Immature natural killer cell (primary cell): ENCODE data around the gene EPN2. TPM values are rescaled to one million over a fixed set of nuclear protein-coding genes. Genes with fewer than 3 reads are reported as not detected.
"Not testable (repeated sequence)": the region's sequence is repeated elsewhere in the genome, so short reads cannot be mapped to it uniquely, and the experiment has no call there.

ENCODE experiments used
- DNase-seq, 3 donors: peaks; one replicate each; pipeline ENCODE4 v3.0.0; 2022; ENCODE audit warnings: mixed read lengths in 1 of 3
- H3K27ac Mint-ChIP-seq, 6 donors: one replicate each; pipeline ENCODE4 v1.8.0; 2020; ENCODE audit warnings: mixed read lengths in 6 of 6, mild to moderate bottlenecking in 5 of 6, inconsistent platforms in 4 of 6, moderate library complexity in 3 of 6
- H3K27me3 Mint-ChIP-seq, 3 donors: one replicate each; pipeline ENCODE4 v1.8.0; 2020 to 2021; ENCODE audit warnings: low read depth in 3 of 3, mild to moderate bottlenecking in 3 of 3, mixed read lengths in 3 of 3, moderate library complexity in 3 of 3, inconsistent platforms in 1 of 3
- H3K36me3 Mint-ChIP-seq, 3 donors: one replicate each; pipeline ENCODE4 v1.8.0; 2020; ENCODE audit warnings: mixed read lengths in 3 of 3, inconsistent platforms in 2 of 3, mild to moderate bottlenecking in 2 of 3
- H3K4me1 Mint-ChIP-seq, 2 donors: one replicate each; pipeline ENCODE4 v1.8.0; 2020; ENCODE audit warnings: inconsistent platforms in 2 of 2, mild to moderate bottlenecking in 2 of 2, mixed read lengths in 2 of 2, moderate library complexity in 1 of 2
- H3K4me3 Mint-ChIP-seq, 5 donors: one replicate each; pipeline ENCODE4 v1.8.0; 2020; ENCODE audit warnings: mild to moderate bottlenecking in 5 of 5, mixed read lengths in 5 of 5, inconsistent platforms in 3 of 5, moderate library complexity in 3 of 5
- H3K9me3 Mint-ChIP-seq, 6 donors: one replicate each; pipeline ENCODE4 v1.8.0; 2020; ENCODE audit warnings: mild to moderate bottlenecking in 6 of 6, mixed read lengths in 6 of 6, inconsistent platforms in 4 of 6, moderate library complexity in 3 of 6
- polyA plus RNA-seq, 3 donors: library from polyadenylated mRNA; unstranded; fragments of 300-500 nt; fragmentation: Illumina TruSeq; gene quantifications; one replicate each; pipeline ENCODE4 v1.2.3, GENCODE V29; 2021

Gene EPN2
- polyA plus RNA-seq, 3 donors from 2014 or later = 0.84 to 8.1 TPM; not detected in 1

- not testable (repeated sequence) for H3K9me3 Mint-ChIP-seq, H3K36me3 Mint-ChIP-seq, H3K27me3 Mint-ChIP-seq, H3K4me1 Mint-ChIP-seq, DNase-seq, H3K27ac Mint-ChIP-seq, H3K4me3 Mint-ChIP-seq
Observed at GRCh38 chr17:19226610-19227588, 10.3 kb upstream of the EPN2 start.

GRCh38 chr17:19234676-19235075, 2.5 kb upstream of the EPN2 start:
- DNase-seq, H3K27ac Mint-ChIP-seq, H3K4me3 Mint-ChIP-seq, H3K36me3 Mint-ChIP-seq, H3K9me3 Mint-ChIP-seq, H3K27me3 Mint-ChIP-seq, H3K4me1 Mint-ChIP-seq: not testable (repeated sequence)

DNA sequence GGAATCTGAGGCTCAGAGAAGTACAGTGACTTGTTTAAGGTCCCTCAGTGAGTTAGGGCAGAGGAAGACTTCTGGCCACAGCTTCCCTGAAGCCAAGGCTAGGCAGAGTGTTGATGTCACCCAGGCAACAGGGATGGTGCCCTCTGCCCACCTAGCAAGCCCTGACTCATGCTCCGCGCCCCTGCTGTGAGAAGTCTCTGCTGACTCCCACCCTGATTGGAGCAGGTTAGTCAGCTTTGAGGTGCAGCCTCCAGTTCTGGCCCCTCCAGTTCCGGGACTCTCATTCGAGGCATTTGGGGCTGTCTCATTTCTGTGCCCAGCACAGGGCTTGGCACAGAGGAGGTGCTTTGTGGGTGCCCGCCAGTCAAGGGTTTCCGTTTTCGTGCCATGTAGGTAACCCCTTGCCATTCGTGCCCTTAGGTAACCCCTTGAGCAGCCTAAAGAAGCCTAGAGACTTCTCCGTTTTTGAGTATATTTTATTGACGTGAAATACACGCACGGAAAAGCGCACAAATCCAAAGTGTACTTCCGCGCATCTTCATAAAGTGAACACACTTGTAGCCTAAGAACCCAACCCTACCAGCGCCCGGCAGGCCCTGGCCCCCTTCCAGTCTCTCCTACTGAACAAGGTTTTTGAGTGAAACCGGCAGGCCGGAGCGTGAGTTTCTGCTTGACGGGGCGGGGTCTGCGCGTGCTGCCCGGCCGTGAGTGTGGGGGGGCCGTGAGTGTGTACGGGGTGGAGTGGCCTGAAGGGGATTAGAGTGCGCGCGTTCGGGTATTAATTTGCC, 621 bp upstream of the EPN2 start:
- H3K27me3 Mint-ChIP-seq = peaks cover 4 to 11% (median 5%) of the 10 kb centered on the region in 3 donors
- H3K4me3 Mint-ChIP-seq, H3K4me1 Mint-ChIP-seq, H3K36me3 Mint-ChIP-seq, H3K27ac Mint-ChIP-seq, H3K9me3 Mint-ChIP-seq, DNase-seq: not testable (repeated sequence)

DNA sequence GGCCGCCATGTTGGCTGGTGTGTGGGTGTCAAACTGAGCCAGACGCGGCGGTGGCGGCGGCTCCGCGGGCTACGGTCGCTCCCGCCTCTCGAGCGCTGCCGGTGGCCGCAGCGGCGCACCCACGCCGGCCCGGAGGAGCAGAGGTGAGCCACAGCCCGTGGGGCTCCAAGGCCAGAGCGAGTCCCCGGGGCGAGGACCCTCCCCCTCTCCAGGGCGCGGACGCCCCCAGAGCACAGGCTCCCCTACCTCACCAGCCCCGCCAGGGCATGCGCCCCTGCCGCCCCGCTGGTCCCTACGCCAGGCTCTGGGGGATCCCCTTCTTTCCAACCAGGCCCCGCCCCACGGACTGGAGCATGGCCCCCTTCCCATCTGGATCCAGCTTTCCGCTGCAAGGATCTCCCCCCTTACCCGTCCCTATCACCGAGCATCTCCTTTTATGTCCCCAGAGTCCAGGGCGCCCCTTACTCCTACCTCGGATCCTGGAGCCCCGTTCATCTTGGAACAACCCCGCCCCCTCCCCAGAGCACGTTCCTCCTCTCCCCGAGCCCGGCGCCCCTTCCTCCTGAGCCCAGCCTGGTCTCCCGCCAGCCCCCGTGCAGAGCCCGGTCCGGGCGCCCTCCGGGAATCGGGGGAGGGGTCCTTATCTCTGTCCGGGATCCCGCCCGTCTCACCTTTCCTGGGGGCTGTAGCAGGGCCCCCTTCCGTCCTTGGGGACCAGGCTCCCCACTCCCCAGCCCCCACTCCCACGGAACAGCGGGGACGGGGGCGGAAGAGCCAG, 412 bp downstream of the EPN2 start:
- DNase-seq = peak; percentile 52 to 56 (median 56)
- Mint-ChIP-seq H3K27me3 (peaks cover 4 to 11% (median 5%) of the 10 kb centered on the region in 3 donors), H3K27ac (peak overlapping the region in 1 of 6 donors; percentile 73), H3K36me3 (peaks cover 0 to 3% (median 0%) of the 10 kb centered on the region in 3 donors), H3K9me3 (no peaks in the 10 kb centered on the region), H3K4me3 (peak overlapping the region; percentile 75 to 86 (median 85)), H3K4me1 (peaks cover 5% of the 10 kb centered on the region in 2 donors)

DNA sequence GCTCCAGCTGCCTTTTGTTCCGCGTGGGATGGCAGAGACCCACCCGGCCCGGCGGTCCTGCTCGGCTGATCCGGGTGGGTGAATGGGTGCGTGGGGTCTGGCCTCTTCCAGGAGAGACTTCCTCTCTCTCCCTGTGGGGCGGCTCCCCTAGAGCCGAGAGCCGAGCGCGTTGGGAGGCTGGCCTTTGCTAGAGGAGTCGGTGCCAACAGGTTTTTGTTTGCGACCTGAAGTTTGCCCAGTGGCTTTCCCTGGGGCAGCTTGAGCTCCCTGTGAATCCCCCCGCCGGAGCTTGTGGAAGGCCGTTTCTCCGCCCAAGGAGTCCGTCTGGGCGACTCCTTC, 970 bp downstream of the EPN2 start:
- peak overlapping the region in 1 of 6 donors; percentile 26 for H3K27ac Mint-ChIP-seq
- H3K27me3 Mint-ChIP-seq = peaks cover 4 to 11% (median 5%) of the 10 kb centered on the region in 3 donors
- H3K9me3 Mint-ChIP-seq = no peaks in the 10 kb centered on the region
- H3K4me3 Mint-ChIP-seq = peak overlapping the region; percentile 74 to 85 (median 77)
- peaks cover 5% of the 10 kb centered on the region in 2 donors for H3K4me1 Mint-ChIP-seq
- H3K36me3 Mint-ChIP-seq = peaks cover 0 to 3% (median 0%) of the 10 kb centered on the region in 3 donors
- no peak for DNase-seq

DNA sequence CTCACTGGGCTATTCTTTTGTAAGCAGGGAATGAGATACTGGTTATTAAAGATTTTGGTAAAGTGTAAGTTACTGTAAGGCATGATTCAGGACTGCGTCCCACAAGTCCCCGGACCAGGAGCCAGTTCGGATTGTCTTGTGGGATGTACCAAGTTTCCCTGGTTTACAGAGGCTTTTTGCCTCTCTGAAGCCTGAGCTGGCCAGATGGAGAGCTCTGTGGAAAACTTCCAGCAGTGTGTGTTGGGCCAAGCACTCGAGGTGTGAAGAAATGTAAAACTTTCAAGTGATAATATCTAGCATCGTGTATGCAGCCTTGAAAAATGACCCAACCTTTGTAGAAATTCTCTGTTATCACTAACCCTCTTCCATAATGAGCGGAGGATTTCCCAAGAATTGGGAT, 2.4 kb downstream of the EPN2 start:
- H3K36me3 Mint-ChIP-seq = peaks cover 0 to 3% (median 0%) of the 10 kb centered on the region in 3 donors
- peaks cover 4 to 11% (median 5%) of the 10 kb centered on the region in 3 donors for H3K27me3 Mint-ChIP-seq
- H3K4me3 Mint-ChIP-seq = peak overlapping the region in 1 of 5 donors; percentile 50
- no peaks in the 10 kb centered on the region for H3K9me3 Mint-ChIP-seq
- H3K4me1 Mint-ChIP-seq = peaks cover 5% of the 10 kb centered on the region in 2 donors
- H3K27ac Mint-ChIP-seq = no peak overlapping the region
- DNase-seq = no peak

- Mint-ChIP-seq H3K36me3 (peaks cover 0 to 3% (median 0%) of the 10 kb centered on the region in 3 donors), H3K4me1 (peaks cover 5% of the 10 kb centered on the region in 2 donors), H3K27me3 (peaks cover 3 to 11% (median 7%) of the 10 kb centered on the region in 3 donors), H3K9me3 (no peaks in the 10 kb centered on the region), H3K4me3 (no peak overlapping the region), H3K27ac (no peak overlapping the region)
- no peak for DNase-seq
Observed at GRCh38 chr17:19242323-19242722, 5.2 kb downstream of the EPN2 start.

DNA sequence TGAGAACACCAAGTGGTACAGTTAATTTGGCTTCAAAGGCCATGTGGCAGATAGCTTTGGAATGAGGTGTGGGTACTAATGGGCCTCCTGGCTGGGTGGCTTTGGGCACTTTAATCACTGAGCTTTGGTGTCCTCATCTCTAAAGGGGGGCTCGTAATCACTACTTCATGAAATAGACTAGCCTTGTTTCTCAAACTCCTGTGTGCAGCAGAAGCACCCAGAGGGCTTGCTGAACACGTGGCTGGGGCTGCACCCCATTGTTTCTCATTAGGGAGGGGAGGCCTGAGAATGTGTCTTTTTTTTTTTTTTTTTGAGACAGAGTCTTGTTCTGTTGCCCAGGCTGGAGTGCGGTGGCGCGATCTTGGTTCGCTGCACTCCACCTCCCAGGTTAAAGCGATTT, 5.8 kb downstream of the EPN2 start:
- no peak for DNase-seq
- Mint-ChIP-seq H3K9me3 (no peaks in the 10 kb centered on the region), H3K4me1 (peaks cover 5% of the 10 kb centered on the region in 2 donors), H3K27ac (no peak overlapping the region), H3K4me3 (no peak overlapping the region), H3K27me3 (peaks cover 3 to 11% (median 7%) of the 10 kb centered on the region in 3 donors), H3K36me3 (peaks cover 0 to 3% (median 0%) of the 10 kb centered on the region in 3 donors)

GRCh38 chr17:19243838-19244237, 6.7 kb downstream of the EPN2 start:
- DNase-seq = no peak
- Mint-ChIP-seq H3K27ac (no peak overlapping the region), H3K9me3 (no peaks in the 10 kb centered on the region), H3K27me3 (peaks cover 0 to 10% (median 7%) of the 10 kb centered on the region in 3 donors), H3K4me1 (no peaks in the 10 kb centered on the region), H3K4me3 (no peak overlapping the region), H3K36me3 (peaks cover 0 to 3% (median 0%) of the 10 kb centered on the region in 3 donors)

DNA sequence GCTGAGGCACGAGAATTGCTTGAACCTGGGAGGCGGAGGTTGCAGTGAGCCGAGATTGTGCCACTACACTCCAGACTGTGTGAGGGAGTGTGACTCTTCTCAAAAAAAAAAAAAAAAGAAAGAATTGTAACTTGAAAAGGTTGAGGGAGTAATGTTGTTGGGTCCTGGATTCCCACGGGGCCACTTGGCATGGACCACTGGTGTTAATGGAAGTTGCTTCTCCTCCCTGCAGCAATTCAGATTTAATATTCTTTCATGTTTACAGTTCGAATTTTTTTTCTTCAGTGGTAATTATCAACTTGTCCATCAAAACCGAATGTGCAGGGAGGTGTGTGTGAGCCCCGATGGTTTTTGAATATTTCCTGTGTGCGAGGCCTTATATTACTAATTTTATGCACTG, 7.2 kb downstream of the EPN2 start:
- peaks cover 0 to 10% (median 7%) of the 10 kb centered on the region in 3 donors for H3K27me3 Mint-ChIP-seq

GRCh38 chr17:19244781-19245180, 7.6 kb downstream of the EPN2 start:
- Mint-ChIP-seq H3K4me1 (peaks cover 0 to 2% of the 10 kb centered on the region in 2 donors), H3K9me3 (no peaks in the 10 kb centered on the region), H3K36me3 (peaks cover 0 to 3% (median 0%) of the 10 kb centered on the region in 3 donors), H3K27me3 (peaks cover 0 to 8% (median 7%) of the 10 kb centered on the region in 3 donors), H3K4me3 (no peak overlapping the region), H3K27ac (no peak overlapping the region)
- no peak for DNase-seq

More for the DNA sequence above, 7.2 kb downstream of the EPN2 start:
- Mint-ChIP-seq H3K9me3 (no peaks in the 10 kb centered on the region), H3K27ac (no peak overlapping the region), H3K36me3 (peaks cover 0 to 3% (median 0%) of the 10 kb centered on the region in 3 donors), H3K4me1 (peaks cover 0 to 2% of the 10 kb centered on the region in 2 donors), H3K4me3 (no peak overlapping the region)
- DNase-seq = no peak

DNA sequence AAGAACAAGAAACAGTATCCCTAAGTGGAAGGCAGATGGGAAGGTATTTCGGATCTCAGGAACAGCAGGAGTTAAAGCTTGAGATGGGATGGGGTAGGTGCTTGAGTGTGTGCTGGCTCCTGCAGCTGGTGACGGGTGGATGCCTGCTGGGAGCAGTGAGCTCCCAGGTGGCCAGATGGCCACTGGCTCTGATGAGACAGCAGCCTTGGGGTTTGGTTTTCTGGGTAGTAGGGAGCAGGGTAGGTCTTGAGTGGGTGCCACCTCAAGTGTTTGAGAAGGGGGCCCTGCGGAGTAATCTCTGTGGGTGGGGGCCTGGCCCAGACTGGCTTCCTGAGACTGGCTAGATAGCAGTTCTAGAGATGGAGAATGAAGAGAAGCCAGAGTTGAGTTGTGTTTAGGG, 10.3 kb downstream of the EPN2 start:
- Mint-ChIP-seq H3K4me3 (no peak overlapping the region), H3K27ac (no peak overlapping the region), H3K36me3 (no peaks in the 10 kb centered on the region), H3K9me3 (peaks cover 0 to 3% (median 0%) of the 10 kb centered on the region in 6 donors), H3K4me1 (peaks cover 0 to 2% of the 10 kb centered on the region in 2 donors), H3K27me3 (peaks cover 0 to 4% (median 4%) of the 10 kb centered on the region in 3 donors)
- no peak for DNase-seq
